ENCODE results near the gene PSME3IP1. TPM values are rescaled to one million over a fixed set of nuclear protein-coding genes. Genes with fewer than 3 reads are reported as not detected.

Gene PSME3IP1
- total and polyA plus RNA-seq, 8 donors = 27.9 to 63.3 (median 32.7) TPM

GRCh38 chr16:57156351-57156703, 29.5 kb downstream of the PSME3IP1 start:
- Histone ChIP-seq H3K4me3 (no peak overlapping the region), H3K36me3 (peaks cover 0 to 26% (median 3%) of the 10 kb centered on the region in 3 donors), H3K27me3 (no peaks in the 10 kb centered on the region), H3K9me3 (no peaks in the 10 kb centered on the region), H3K4me1 (no peaks in the 10 kb centered on the region), H3K27ac (no peak overlapping the region)
- TF ChIP-seq CTCF (IDR thresholded peaks at IDR 0.05) = no peak
- 33 to 41% methylated on average over 4 of the region's 4 CpGs for WGBS, 2 donors
- intact Hi-C loops (cut with DNase I) = no loop called here
- ATAC-seq (peak in 1 of 4 donors; percentile 8), DNase-seq (no peak), FAIRE-seq (no peak)

GRCh38 chr16:57155702-57156350, 30.0 kb downstream of the PSME3IP1 start:
- H3K36me3 ChIP-seq = peaks cover 0 to 26% (median 3%) of the 10 kb centered on the region in 3 donors
- DNase-seq (no peak), FAIRE-seq (no peak), ATAC-seq (no peak)
- 78 to 79% methylated on average over 6 of the region's 6 CpGs for WGBS, 2 donors
- no peak for TF ChIP-seq CTCF (IDR thresholded peaks at IDR 0.05)
- H3K4me3 ChIP-seq = no peak overlapping the region
- no peaks in the 10 kb centered on the region for H3K4me1 ChIP-seq
- H3K27me3 ChIP-seq = no peaks in the 10 kb centered on the region
- H3K27ac ChIP-seq = no peak overlapping the region
- intact Hi-C loops (cut with DNase I) = no loop called here
- no peaks in the 10 kb centered on the region for H3K9me3 ChIP-seq

- TF ChIP-seq CTCF (IDR thresholded peaks at IDR 0.05) = no peak
- Histone ChIP-seq H3K27ac (no peak overlapping the region), H3K9me3 (no peaks in the 10 kb centered on the region), H3K27me3 (no peaks in the 10 kb centered on the region), H3K36me3 (peaks cover 0 to 26% (median 3%) of the 10 kb centered on the region in 3 donors), H3K4me3 (no peak overlapping the region), H3K4me1 (no peaks in the 10 kb centered on the region)
- DNase-seq = no peak
- intact Hi-C loops (cut with DNase I) = no loop called here
- ATAC-seq = no peak
- WGBS, 2 donors = 91 to 92% methylated on average over 6 of the region's 6 CpGs
- no peak for FAIRE-seq
These were observed 32.0 kb downstream of the PSME3IP1 start for GRCh38 chr16:57153841-57154240.

- DNase-seq = no peak
- WGBS, 2 donors = 90 to 99% methylated on average over 4 of the region's 4 CpGs
- TF ChIP-seq CTCF (IDR thresholded peaks at IDR 0.05) = no peak
- no peak for ATAC-seq
- Histone ChIP-seq H3K4me1 (no peaks in the 10 kb centered on the region), H3K4me3 (no peak overlapping the region), H3K36me3 (peaks cover 0 to 26% (median 3%) of the 10 kb centered on the region in 3 donors), H3K27me3 (no peaks in the 10 kb centered on the region), H3K9me3 (no peaks in the 10 kb centered on the region), H3K27ac (no peak overlapping the region)
- no peak for FAIRE-seq
- intact Hi-C loops (cut with DNase I) = no loop called here
These were observed 33.4 kb downstream of the PSME3IP1 start for GRCh38 chr16:57152096-57153093.
